HG02571 (cell line): ENCODE measurements around the gene EMC9.
A peak's percentile ranks its signal among the peaks of the same experiment; 100 is the strongest.
"Not testable (repeated sequence)": the region's sequence is repeated elsewhere in the genome, so short reads cannot be mapped to it uniquely, and the experiment has no call there.

Experiments
- ATAC-seq: cut with Tn5 transposase; IDR thresholded peaks from one replicate; pipeline ENCODE4 v1.9.1; 2021; ENCODE audit warnings: mild to moderate bottlenecking, moderate library complexity; ENCODE audit not compliant: unreplicated experiment

EMC9 gene

GRCh38 chr14:24110523-24110922 lies 30.9 kb downstream of the EMC9 start:
- ATAC-seq = no peak

DNA sequence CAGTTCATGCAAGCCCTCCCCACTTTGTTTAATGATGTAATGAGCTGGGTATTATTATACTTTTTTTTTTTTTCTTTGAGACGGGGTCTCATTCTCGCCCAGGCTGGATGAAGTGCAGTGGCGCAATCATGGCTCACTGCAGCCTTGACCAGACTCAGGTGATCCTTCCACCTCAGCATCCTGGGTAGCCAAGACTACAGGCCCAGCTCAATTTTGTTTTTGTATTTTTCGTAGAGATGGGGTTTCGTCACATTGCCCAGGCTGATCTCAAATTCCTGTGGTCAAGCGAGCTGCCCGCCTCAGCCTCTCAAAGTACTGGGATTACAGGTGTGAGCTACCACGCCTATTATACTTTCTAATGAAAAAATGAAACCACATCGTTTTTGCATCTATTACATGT lies 31.3 kb downstream of the EMC9 start:
- ATAC-seq = no peak

- ATAC-seq = peak; percentile 10
Observed at GRCh38 chr14:24108336-24108874, 33.0 kb downstream of the EMC9 start.

DNA sequence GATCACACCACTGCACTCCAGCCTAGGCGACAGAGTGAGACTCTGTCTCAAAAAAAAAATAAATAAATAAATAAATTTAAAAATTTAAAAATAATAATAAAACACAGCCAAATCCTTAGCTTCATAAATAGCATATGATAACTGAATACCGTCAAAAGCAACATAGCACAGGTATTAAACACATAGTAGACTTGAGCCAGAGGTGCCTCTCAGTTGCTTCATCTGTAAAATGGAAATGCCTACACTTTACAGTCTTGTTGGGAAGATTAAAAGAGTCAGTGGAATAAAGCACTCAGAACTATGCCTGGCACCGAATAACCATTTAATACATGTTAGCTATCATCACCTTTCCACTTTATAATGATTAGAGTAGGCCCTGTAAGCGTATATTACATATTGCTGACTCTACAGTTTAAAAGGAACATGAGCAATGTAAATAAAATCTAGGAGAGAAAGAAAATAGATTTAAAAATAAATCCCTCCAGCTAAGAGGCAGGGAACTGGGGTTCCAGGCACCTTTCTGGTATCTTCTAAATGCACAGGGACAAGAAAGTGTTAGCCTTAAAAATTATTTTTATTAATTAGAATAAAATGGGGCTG lies 34.6 kb downstream of the EMC9 start:
- no peak for ATAC-seq

DNA sequence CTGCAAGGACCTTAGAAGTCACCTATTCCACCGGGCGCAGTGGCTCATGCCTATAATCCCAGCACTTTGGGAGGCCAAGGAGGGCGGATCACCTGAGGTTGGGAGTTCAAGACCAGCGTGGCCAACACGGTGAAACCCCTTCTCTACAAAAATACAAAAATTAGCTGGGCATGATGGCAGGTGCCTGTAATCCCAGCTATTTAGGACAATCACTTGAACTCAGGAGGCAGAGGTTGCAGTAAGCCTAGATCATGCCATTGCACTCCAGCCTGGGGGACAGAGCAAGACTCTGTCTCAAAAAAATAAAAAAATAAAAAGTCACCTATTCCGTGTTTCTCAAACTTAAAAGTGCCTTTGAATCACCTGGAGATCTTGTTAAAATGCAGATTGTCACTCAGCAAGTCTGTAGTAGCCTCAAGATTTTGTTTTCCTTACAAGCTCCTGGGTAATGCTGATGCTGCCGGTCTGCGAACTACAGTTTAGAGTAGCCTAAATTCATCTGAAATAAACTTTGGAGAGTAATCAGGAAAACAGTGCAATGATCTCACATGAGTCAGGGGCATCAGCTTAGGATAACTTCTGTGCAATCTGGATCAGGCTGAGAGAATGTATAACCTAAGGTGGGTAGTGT lies 35.7 kb downstream of the EMC9 start:
- ATAC-seq = not testable (repeated sequence)

DNA sequence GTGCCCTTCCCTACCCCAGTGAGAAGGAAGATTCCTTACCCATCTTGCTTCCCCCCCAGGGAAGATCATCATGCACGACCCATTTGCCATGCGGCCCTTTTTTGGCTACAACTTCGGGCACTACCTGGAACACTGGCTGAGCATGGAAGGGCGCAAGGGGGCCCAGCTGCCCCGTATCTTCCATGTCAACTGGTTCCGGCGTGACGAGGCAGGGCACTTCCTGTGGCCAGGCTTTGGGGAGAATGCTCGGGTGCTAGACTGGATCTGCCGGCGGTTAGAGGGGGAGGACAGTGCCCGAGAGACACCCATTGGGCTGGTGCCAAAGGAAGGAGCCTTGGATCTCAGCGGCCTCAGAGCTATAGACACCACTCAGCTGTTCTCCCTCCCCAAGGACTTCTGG lies 37.9 kb downstream of the EMC9 start:
- no peak for ATAC-seq

- no peak for ATAC-seq
Observed at GRCh38 chr14:24102357-24103048, 38.9 kb downstream of the EMC9 start.

DNA sequence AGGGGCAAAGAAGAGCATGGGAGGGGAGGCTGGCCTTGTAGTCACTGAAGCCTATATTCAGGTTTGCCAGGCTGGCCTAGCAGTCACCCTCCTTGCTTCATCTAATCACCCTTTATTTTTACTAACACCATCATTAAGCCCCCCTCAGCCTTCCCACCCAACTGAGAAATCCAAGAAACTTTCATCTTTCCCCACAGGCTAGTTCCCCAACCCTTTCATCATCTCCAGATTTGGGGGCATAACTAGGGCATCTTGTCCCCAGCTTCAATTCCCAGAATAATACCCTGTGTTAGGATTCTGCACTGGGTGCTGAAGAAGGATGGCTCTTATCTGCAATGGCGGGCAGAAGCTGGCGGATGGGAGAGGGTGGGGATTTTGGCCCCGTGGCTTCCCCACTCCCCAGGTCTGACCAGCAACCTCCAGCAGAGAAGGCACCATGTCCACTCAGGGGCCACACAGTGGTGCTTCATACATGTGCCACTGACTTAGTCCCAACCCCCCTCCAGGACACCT lies 40.4 kb downstream of the EMC9 start:
- no peak for ATAC-seq

- no peak for ATAC-seq
Observed at GRCh38 chr14:24100197-24100981, 41.0 kb downstream of the EMC9 start.

DNA sequence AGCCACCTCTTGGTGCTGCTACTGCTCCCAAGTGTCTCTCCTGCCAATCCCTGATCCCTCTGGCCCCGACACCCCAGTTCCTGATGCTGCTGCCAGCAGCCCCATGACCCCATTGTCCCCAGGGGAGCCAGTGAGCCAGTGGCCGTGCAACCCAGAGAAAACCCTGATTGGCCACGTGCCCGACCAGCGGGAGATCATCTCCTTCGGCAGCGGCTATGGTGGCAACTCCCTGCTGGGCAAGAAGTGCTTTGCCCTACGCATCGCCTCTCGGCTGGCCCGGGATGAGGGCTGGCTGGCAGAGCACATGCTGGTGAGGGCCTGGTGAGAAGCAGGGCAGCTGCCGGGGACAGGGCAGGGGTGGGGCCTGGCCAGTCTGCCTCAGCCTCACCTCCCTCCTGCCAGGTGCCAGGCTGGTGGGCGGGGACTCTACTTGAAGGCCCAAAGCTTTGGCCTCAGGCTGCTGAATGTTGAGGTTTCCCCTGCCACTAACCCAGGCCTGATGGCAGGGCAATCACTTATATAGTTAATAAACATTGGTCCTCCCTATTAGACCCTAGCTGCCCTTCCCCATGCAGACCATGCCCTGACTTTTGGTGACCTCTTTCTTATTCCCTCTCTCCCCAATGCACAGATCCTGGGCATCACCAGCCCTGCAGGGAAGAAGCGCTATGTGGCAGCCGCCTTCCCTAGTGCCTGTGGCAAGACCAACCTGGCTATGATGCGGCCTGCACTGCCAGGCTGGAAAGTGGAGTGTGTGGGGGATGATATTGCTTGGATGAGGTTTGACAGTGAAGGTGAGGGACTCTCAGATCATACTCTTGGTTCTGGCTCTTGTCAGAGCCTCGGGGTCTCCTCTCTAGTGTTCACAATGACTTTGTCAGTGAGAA lies 42.2 kb downstream of the EMC9 start:
- no peak for ATAC-seq

DNA sequence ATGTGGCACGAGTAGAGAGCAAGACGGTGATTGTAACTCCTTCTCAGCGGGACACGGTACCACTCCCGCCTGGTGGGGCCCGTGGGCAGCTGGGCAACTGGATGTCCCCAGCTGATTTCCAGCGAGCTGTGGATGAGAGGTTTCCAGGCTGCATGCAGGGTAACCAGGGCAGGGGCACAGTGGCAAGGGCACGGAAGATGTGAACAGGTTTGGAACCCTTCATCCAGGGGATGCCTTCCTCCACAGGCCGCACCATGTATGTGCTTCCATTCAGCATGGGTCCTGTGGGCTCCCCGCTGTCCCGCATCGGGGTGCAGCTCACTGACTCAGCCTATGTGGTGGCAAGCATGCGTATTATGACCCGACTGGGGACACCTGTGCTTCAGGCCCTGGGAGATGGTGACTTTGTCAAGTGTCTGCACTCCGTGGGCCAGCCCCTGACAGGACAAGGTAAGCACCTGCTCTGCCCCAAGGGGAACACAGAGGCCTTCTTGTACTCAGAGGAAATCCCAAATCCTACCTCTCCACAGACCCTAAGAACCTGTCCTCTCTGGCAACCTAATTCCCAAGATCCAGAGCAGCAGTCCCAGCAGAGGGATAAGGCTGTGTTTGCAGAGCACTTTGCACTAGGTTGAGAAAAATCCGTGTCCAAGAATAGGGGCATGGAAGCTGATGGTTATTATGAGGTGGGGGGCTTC lies 43.0 kb downstream of the EMC9 start:
- no peak for ATAC-seq

GRCh38 chr14:24096545-24097181 lies 44.7 kb downstream of the EMC9 start:
- ATAC-seq = no peak

DNA sequence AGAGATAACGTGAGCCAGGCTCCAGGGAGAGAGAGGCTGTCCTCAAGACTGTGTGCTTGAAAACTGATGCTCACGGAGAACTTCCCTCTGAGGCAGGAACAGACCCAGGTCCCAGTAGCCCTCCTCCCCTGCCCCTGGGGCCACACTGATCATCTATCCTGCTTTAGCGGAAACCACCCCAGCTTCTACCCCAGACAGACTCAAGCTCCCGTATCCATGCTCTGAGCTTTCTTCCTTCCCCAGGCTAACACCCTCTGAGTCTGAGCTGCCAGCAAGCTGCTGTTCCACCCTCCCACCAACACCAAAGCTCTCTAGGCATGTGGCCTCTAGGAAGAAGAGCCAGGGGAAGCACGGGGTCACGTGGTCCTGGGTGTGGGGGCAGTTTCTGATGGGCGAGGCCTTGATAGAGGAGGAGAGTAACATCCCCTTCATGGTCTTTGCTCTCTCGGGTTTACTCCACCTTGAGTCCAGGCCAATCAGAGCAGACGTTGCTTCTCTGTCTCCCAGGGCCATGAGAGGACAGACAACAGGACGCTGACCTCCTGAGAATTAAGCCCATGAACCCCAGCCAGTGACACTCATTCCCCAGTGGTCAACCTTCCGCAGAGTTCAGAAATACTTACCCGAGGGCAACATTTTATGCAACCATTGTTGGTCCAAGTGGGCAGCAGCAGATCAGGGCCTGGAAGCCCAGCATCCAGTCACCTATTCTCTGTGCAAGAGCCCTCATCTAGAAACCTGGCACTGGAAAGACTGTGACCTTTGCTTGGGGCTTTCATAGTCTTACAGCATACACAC lies 45.9 kb downstream of the EMC9 start:
- peak; percentile 53 for ATAC-seq

GRCh38 chr14:24094841-24095270 lies 46.5 kb downstream of the EMC9 start:
- ATAC-seq = no peak

DNA sequence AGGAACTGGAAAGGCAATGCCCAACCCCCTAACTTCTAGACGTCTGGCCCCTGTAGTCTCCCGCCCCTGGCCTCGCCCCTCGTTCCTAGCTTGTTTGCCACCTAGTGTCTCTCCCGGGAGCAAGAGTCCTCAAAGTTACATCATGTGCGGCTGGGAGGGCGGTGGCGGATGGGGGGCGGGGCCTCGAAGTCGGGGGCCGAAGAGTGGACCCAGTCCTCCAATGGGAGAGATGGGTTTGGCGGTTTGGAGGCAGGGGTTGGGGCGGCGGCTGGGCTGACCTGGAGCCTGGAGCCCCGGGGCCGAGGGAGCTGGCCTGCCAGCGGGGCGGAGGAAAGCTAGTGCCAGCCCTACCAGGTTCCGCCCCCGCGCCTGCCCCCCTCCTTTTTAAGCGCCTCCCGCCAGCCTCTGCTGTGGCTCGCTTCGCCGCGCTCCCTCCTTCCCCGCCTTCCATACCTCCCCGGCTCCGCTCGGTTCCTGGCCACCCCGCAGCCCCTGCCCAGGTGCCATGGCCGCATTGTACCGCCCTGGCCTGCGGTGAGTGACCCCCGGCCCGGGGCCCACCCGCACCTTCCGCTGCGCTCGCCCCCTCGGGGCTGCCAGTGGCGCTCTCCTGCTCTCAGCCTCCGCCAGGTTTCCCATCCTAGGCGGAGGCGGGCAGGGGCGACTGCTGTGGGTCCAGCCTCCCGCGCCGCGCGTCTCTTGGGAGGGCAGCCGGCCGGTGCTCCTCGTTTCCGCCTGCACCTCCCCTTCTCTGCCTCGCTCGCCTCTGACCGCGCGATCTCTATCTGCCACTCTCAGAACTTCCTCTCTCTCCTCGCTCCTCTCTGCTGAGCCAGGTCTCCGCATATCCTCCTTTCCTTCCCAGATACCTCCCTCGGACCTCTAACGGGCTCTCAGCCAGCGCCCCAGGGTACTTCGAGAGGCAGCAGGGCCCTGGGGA lies 47.2 kb downstream of the EMC9 start, which contains the start of gene PCK2:
Gene PCK2, plus strand, starts transcription at position 411 of the 940 bp plus-strand sequence. Its CDS starts 95 bp downstream, at position 506.
- ATAC-seq = peak; percentile 48

DNA sequence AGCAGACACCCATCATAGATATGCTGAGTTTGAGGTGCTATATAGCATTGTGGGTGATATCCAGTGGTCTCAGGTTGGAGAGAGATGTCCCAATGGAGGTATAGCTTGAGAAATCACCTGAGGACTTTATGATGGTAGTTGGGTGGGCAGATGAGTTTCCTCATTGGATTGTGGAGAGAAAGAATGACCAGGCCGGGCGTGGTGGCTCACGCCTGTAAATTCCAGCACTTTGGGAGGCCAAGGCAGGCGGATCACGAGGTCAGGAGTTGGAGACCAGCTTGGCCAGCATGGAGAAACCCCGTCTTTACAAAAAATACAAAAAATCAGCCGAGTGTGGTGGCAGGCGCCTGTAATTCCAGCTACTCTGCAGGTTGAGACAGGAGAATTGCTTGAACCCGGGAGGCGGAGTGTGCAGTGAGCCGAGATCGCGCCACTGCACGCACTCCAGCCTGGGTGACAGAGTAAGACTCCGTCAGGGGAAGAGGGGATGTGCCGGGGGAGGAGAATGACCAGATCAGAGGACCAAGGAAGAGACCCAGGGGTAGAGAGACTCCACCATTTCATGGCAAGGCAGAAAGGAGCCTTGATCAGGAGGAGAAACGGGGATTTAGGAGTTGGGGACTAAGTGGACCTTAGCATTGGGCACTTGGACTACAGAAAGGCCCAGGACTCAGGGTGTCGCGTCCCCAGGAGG lies 48.0 kb downstream of the EMC9 start:
- ATAC-seq = no peak
